Duodenal mucosa (tissue), 2 donors: ENCODE measurements around the gene ERC1.
A peak's percentile ranks its signal among the peaks of the same experiment; 100 is the strongest.

Experiments
- H3K27ac ChIP-seq: one replicate; pipeline ENCODE4 v1.7.0; 2013; ENCODE audit warnings: low read depth, low read length
- H3K27me3 ChIP-seq, 2 donors: one replicate each; pipeline ENCODE4 v1.7.0; 2013; ENCODE audit warnings: low read length in 2 of 2, control low read depth in 1 of 2; ENCODE audit not compliant: insufficient read depth in 2 of 2, control insufficient read depth in 1 of 2
- H3K36me3 ChIP-seq, 2 donors: one replicate each; pipeline ENCODE4 v1.7.0; 2013; ENCODE audit warnings: low read length in 2 of 2, control low read depth in 1 of 2; ENCODE audit not compliant: insufficient read depth in 2 of 2, control insufficient read depth in 1 of 2
- H3K4me1 ChIP-seq, 2 donors: one replicate each; pipeline ENCODE4 v1.7.0; 2013; ENCODE audit warnings: low read length in 2 of 2, control low read depth in 1 of 2; ENCODE audit not compliant: insufficient read depth in 2 of 2, control insufficient read depth in 1 of 2
- H3K4me3 ChIP-seq, 2 donors: one replicate each; pipeline ENCODE4 v1.7.0; 2013; ENCODE audit warnings: low read length in 2 of 2, low read depth in 1 of 2
- H3K9ac ChIP-seq, 2 donors: one replicate each; pipeline ENCODE4 v1.7.0; 2013; ENCODE audit warnings: low read length in 2 of 2, low read depth in 1 of 2
- H3K9me3 ChIP-seq, 2 donors: one replicate each; pipeline ENCODE4 v1.7.0; 2013; ENCODE audit warnings: low read length in 2 of 2, control low read depth in 1 of 2; ENCODE audit not compliant: control insufficient read depth in 1 of 2

ERC1 gene

GRCh38 chr12:1502379-1502720 lies 511.3 kb downstream of the ERC1 start:
- Histone ChIP-seq H3K27me3 (no peaks in the 10 kb centered on the region), H3K4me3 (no peak overlapping the region), H3K9ac (no peak overlapping the region), H3K36me3 (no peaks in the 10 kb centered on the region), H3K9me3 (no peaks in the 10 kb centered on the region), H3K4me1 (peaks cover 0 to 3% of the 10 kb centered on the region in 2 donors), H3K27ac (no peak overlapping the region)

GRCh38 chr12:1502831-1503230 lies 511.8 kb downstream of the ERC1 start:
- Histone ChIP-seq H3K9me3 (no peaks in the 10 kb centered on the region), H3K27ac (no peak overlapping the region), H3K9ac (no peak overlapping the region), H3K36me3 (no peaks in the 10 kb centered on the region), H3K4me3 (no peak overlapping the region), H3K4me1 (peaks cover 0 to 3% of the 10 kb centered on the region in 2 donors), H3K27me3 (no peaks in the 10 kb centered on the region)

- H3K27me3 ChIP-seq: no peaks in the 10 kb centered on the region
- H3K9me3 ChIP-seq: no peaks in the 10 kb centered on the region
- H3K9ac ChIP-seq: no peak overlapping the region
- no peak overlapping the region for H3K4me3 ChIP-seq
- H3K27ac ChIP-seq: no peak overlapping the region
- H3K36me3 ChIP-seq: no peaks in the 10 kb centered on the region
- H3K4me1 ChIP-seq: peaks cover 0 to 3% of the 10 kb centered on the region in 2 donors
These were observed 512.3 kb downstream of the ERC1 start for GRCh38 chr12:1503281-1503711.

DNA sequence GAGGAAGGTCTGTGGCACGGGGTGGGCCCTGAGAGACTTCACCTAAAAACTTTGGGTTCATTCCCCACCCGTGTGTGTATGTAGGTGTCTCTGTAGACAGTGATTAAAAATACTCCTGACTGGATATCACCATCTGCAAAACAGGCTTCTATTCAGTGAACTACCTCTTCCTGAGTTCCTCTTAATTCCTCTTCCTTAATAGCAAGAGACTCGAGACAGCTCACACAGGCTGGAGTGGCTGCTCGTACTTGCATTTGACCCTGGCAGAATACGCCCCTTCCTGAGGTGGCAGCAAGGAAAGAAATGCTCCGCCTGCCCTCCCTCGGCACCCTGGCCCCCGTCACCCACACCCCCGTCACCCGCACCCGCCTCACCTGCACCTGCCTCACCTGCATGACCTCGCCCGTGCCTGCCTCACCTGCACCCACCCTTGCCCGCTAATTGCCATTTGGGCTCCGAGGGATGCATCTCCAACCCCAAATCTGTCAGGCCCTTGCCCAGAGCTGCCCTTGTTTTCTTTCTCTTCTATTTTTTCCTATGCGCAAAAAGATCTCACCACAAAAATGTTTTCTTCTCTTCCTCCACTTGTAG lies 513.4 kb downstream of the ERC1 start:
- Histone ChIP-seq H3K4me3 (peak overlapping the region in 1 of 2 donors; percentile 1), H3K9ac (no peak overlapping the region), H3K27ac (no peak overlapping the region)

DNA sequence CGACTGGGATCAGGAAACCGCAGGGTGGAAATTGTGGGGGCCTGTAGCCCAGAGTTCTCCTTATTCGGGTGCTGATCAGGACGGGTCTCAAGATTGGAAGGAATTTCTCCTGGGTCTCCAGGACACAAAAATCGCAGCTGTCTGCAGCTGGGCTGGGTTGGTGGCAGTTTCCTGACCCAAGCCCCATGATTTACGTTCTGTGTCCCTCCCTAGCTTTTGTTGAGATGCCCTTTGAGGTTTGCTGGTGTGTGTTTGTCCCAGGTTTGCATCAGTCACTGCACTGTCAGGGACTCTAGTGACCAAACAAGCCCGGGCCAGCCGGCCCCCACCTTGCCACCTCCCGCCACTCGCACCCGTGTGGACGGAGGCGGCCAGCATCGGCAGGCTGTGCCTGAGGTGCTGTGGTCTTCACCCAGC lies 513.9 kb downstream of the ERC1 start:
- H3K4me1 ChIP-seq: peaks cover 0 to 3% of the 10 kb centered on the region in 2 donors
- no peak overlapping the region for H3K9ac ChIP-seq
- no peaks in the 10 kb centered on the region for H3K9me3 ChIP-seq
- H3K27me3 ChIP-seq: no peaks in the 10 kb centered on the region
- peak overlapping the region in 1 of 2 donors; percentile 1 for H3K4me3 ChIP-seq
- no peak overlapping the region for H3K27ac ChIP-seq
- no peaks in the 10 kb centered on the region for H3K36me3 ChIP-seq

More for the DNA sequence above, 513.4 kb downstream of the ERC1 start:
- Histone ChIP-seq H3K36me3 (no peaks in the 10 kb centered on the region), H3K4me1 (peaks cover 0 to 3% of the 10 kb centered on the region in 2 donors), H3K27me3 (no peaks in the 10 kb centered on the region), H3K9me3 (no peaks in the 10 kb centered on the region)

DNA sequence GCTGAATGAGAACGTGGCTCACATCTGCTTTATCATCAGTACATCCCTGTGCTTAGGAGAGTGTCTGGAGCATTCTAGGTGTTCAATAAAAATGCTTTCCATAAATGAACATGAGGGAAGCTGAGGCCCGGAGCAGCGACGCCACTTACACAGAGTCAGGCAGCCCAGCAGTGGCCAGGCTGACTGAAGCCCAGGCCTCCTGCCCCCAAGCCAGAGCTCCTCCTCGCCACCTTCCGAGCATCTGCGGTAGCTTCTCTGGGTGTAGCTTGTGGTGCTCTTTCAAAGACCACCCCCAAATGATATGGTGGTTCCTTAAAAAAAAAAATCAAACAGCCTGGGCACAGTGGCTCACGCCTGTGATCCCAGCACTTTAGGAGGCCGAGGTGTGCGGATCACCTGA lies 514.6 kb downstream of the ERC1 start:
- Histone ChIP-seq H3K4me3 (no peak overlapping the region), H3K36me3 (no peaks in the 10 kb centered on the region), H3K9me3 (no peaks in the 10 kb centered on the region), H3K27ac (no peak overlapping the region), H3K9ac (no peak overlapping the region), H3K4me1 (peaks cover 0 to 3% of the 10 kb centered on the region in 2 donors), H3K27me3 (no peaks in the 10 kb centered on the region)

- H3K36me3 ChIP-seq: no peaks in the 10 kb centered on the region
- H3K9me3 ChIP-seq: no peaks in the 10 kb centered on the region
- no peaks in the 10 kb centered on the region for H3K27me3 ChIP-seq
- no peak overlapping the region for H3K4me3 ChIP-seq
- H3K27ac ChIP-seq: no peak overlapping the region
- H3K4me1 ChIP-seq: peaks cover 0 to 3% of the 10 kb centered on the region in 2 donors
- H3K9ac ChIP-seq: no peak overlapping the region
These were observed 516.3 kb downstream of the ERC1 start for GRCh38 chr12:1507308-1507707.

DNA sequence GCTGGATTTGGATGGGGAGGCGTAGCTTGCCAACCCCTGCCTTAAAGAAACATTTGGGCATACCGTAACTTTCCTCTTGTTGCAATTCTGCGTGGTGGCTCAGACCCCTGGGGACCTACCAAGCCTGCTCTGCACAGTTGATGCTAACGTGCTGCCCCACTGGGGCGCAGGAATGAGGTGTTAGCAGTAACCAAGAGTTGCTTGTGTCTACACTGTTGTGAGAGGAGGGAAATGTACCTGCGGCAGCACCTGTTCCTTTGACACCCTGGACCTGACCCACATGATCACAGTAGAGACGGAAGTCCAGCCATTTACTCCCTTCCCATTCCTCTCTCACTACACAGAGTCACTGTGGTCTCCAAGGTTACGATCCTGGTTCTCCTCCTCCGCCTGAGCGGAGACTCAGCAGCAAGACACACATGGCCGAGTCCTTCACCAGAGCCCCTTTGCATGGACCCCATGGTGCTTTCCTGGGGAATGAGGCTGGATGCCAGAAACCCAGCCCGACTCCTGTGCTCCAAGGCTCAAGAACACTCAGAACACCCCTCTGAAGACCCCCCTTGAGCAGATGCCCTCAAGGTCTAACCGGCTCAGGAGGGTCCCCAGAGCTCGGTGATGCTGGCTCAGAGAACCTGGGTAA lies 518.5 kb downstream of the ERC1 start:
- Histone ChIP-seq H3K27me3 (no peaks in the 10 kb centered on the region), H3K9ac (no peak overlapping the region), H3K4me1 (no peaks in the 10 kb centered on the region), H3K4me3 (no peak overlapping the region), H3K9me3 (no peaks in the 10 kb centered on the region), H3K36me3 (no peaks in the 10 kb centered on the region), H3K27ac (no peak overlapping the region)

- Histone ChIP-seq H3K27ac (no peak overlapping the region), H3K4me3 (no peak overlapping the region), H3K36me3 (no peaks in the 10 kb centered on the region), H3K9me3 (no peaks in the 10 kb centered on the region), H3K4me1 (no peaks in the 10 kb centered on the region), H3K27me3 (no peaks in the 10 kb centered on the region), H3K9ac (no peak overlapping the region)
These were observed 519.2 kb downstream of the ERC1 start for GRCh38 chr12:1510056-1510812.

- no peaks in the 10 kb centered on the region for H3K9me3 ChIP-seq
- no peak overlapping the region for H3K9ac ChIP-seq
- no peak overlapping the region for H3K27ac ChIP-seq
- H3K4me1 ChIP-seq: peaks cover 0 to 8% of the 10 kb centered on the region in 2 donors
- H3K4me3 ChIP-seq: no peak overlapping the region
- peaks cover 3 to 10% of the 10 kb centered on the region in 2 donors for H3K27me3 ChIP-seq
- H3K36me3 ChIP-seq: no peaks in the 10 kb centered on the region
These were observed 524.0 kb downstream of the ERC1 start for GRCh38 chr12:1515010-1515409.
